Measurements from ENCODE around the gene CBX6. TPM values are rescaled to one million over a fixed set of nuclear protein-coding genes. Genes with fewer than 3 reads are reported as not detected.

Gene CBX6
- total RNA-seq, 1 experiment from 2014 or later: 31.4 TPM

DNA sequence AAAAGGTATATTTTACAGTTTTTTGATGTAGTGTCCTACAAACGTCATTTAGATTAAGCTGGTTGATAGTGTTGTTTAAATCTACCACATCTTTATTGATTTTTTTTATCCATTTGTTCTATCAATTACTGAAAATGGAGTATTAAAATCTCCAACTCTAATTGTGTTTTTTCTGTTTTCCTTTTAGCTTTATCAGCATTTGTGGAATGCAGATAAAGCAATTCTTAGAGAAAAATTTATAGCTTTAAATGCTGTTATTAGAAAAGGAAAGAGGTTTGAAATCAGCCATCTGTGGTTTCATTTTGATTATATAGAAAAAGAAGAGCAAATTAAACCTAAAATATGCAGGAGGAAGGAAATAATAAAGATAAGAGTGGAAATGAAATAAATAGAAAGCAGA is 39.4 kb upstream of the CBX6 start:
- Mint-ChIP-seq H3K27me3 (ENCODE audit: low read depth) (peaks cover 44% of the 10 kb centered on the region), H3K4me3 (no peak overlapping the region), H3K36me3 (ENCODE audit: insufficient read depth in 1 of 3, low read depth in 3 of 3) (peaks cover 0 to 3% (median 0%) of the 10 kb centered on the region in 3 experiments; a peak in 2 of 7 replicates), H3K9me3 (peaks cover 7 to 22% of the 10 kb centered on the region in 2 experiments; a peak in 4 of 5 replicates), H3K27ac (no peak overlapping the region), H3K4me1 (peaks cover 0 to 2% of the 10 kb centered on the region in 2 experiments; a peak in 1 of 4 replicates)
- Histone ChIP-seq H3K9me3 (ENCODE audit: control insufficient read depth, low read depth, low read length) (no peaks in the 10 kb centered on the region), H2AK5ac (ENCODE audit: insufficient read length, low read length) (no peak overlapping the region), H2AFZ (ENCODE audit: low read length) (no peak overlapping the region), H3K56ac (ENCODE audit: insufficient read length, low read depth, low read length) (no peak overlapping the region), H3K79me1 (ENCODE audit: insufficient read depth, low read depth, low read length, poor library complexity, severe bottlenecking) (no peaks in the 10 kb centered on the region), H3K9ac (ENCODE audit: extremely low read depth, insufficient read length, low read length) (no peak overlapping the region), H3K27me3 (ENCODE audit: insufficient read depth, low read length) (no peaks in the 10 kb centered on the region), H2BK20ac (ENCODE audit: low read depth, low read length, poor library complexity, severe bottlenecking) (no peak overlapping the region), H4K8ac (replicated peaks; ENCODE audit: insufficient read length, low read depth, low read length) (no peak overlapping the region), H4K91ac (ENCODE audit: insufficient read length, low read depth, low read length) (no peak overlapping the region), H3K79me2 (ENCODE audit: insufficient read depth, low read length) (no peaks in the 10 kb centered on the region), H2BK15ac (ENCODE audit: low read depth, low read length) (no peak overlapping the region), H4K20me1 (ENCODE audit: control insufficient read depth, insufficient read depth, insufficient read length) (no peaks in the 10 kb centered on the region), H2BK5ac (ENCODE audit: insufficient read length, low read length) (no peak overlapping the region), H3K27ac (ENCODE audit: insufficient read length, low read depth, low read length) (no peak overlapping the region), H3K18ac (ENCODE audit: insufficient read length, low read depth, low read length) (no peak overlapping the region), H3K14ac (ENCODE audit: insufficient read depth, low read length) (no peak overlapping the region), H3K4ac (ENCODE audit: low read depth, low read length) (no peak overlapping the region), H3K4me2 (ENCODE audit: insufficient read depth, insufficient read length, low read length) (no peak overlapping the region), H3K4me1 (ENCODE audit: insufficient read depth, low read length) (no peaks in the 10 kb centered on the region), H4K5ac (ENCODE audit: insufficient read length, low read depth, low read length) (no peak overlapping the region), H3K23me2 (ENCODE audit: insufficient read length, low read depth, low read length, poor library complexity, severe bottlenecking) (no peaks in the 10 kb centered on the region), H3T11ph (ENCODE audit: low read length) (no peak overlapping the region), H2BK120ac (ENCODE audit: low read depth, low read length, poor library complexity, severe bottlenecking) (no peak overlapping the region), H2BK12ac (ENCODE audit: insufficient read length, low read depth, low read length) (no peak overlapping the region), H3K23ac (ENCODE audit: insufficient read length, low read depth, low read length) (no peak overlapping the region)
- DNase-seq: no peak
- no CpG with 5 or more reads among the region's 1 CpG for WGBS (ENCODE audit: extremely low coverage, insufficient read length, low lambda C conversion rate)
- TF ChIP-seq, protein P1, sequence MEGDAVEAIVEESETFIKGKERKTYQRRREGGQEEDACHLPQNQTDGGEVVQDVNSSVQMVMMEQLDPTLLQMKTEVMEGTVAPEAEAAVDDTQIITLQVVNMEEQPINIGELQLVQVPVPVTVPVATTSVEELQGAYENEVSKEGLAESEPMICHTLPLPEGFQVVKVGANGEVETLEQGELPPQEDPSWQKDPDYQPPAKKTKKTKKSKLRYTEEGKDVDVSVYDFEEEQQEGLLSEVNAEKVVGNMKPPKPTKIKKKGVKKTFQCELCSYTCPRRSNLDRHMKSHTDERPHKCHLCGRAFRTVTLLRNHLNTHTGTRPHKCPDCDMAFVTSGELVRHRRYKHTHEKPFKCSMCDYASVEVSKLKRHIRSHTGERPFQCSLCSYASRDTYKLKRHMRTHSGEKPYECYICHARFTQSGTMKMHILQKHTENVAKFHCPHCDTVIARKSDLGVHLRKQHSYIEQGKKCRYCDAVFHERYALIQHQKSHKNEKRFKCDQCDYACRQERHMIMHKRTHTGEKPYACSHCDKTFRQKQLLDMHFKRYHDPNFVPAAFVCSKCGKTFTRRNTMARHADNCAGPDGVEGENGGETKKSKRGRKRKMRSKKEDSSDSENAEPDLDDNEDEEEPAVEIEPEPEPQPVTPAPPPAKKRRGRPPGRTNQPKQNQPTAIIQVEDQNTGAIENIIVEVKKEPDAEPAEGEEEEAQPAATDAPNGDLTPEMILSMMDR (conservative IDR thresholded peaks at IDR 0.05): no peak
